ELR (cell line): ENCODE results near the gene DIO1.

Experiments
- DNase-seq: peaks from one replicate; pipeline ENCODE4 v3.0.0-alpha.2; 2015; ENCODE audit warnings: low read depth

Gene DIO1

DNA sequence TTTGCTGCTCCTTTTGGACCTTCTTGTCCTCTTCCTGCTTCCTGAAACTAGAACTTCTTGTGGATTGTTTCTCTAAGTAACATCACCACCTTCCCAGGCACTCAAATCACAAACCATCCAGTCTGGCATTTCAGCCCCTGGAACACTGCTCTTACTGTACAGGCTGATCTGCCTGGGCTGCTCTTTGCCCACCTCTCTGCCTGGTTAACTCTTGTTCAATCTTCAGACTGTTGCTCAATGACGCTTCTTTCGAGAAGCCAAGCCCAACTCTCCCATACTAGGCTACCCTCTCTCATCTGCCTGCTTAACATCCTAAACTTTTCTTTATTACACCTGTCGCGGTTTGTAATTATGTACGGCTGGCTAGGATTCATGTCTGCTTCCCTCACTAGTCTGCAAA, 657 bp downstream of the DIO1 start:
- DNase-seq: no peak

DNA sequence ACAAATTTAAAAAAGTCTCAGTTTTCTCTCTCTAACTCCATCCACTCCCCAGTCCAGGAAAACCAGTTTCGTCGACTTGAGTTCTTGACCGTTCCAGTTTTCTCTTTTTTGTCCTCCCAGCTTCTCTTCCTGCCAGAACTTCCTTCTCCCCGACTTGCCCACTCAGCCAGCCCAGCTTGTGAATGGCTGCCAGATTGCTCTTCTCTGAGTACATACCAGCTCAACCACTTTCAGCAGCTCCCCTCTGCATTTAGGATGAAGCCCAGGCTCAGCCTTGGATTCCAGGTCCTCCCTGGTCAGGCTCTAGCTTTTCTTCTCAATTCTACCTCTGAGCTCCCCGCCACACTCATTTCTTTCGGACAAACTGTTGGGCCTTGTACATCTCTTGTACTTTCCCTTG, 1.4 kb downstream of the DIO1 start:
- DNase-seq: no peak

DNA sequence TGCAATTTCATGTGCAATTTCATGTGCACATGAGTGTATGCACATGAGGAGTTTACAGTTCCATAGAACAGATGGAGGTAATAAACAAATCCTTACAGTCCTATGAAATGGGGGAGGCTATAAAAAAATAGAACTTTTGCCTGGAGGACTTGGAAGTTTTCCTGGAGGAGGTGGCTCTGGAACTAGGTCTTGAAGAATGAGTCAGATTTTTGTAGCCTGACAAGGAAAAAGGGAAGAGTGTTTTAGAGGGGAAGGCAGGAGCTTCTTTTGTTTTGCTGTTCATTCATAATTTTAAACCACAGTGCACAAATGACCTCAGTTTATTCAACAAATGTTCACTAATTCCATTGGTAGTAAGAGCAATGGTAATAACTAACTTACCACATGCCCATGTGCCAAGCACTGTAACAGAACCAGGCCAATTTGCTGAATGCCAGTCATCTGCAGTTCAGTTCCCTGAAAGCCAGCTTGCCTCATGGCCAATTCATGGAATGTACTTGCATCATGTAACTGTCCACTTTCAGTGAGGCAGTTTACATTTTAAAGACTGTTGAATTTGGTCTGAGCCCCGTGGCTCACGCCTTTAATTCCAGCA, 2.7 kb downstream of the DIO1 start:
- peak; percentile 73 for DNase-seq

DNA sequence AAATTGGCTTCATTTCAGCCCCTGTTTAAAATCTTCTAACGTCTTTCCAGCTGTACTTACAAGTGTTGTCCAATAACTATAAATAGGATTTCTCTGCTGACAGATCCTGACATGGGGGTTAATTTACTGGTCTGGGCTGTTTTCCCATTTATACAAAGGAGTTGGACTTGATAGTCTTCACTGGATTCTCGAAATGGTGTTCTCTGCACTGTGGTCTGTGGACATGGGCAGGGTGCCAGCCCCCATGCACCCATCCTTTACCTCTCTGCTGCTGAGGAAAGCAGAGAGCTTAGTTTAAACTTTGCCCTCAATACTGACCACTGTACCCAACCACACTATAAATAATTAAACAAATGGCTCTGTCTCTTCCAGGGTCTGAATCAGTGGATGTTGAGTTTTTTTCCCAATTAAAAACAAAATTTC, 5.2 kb downstream of the DIO1 start:
- DNase-seq: no peak

DNA sequence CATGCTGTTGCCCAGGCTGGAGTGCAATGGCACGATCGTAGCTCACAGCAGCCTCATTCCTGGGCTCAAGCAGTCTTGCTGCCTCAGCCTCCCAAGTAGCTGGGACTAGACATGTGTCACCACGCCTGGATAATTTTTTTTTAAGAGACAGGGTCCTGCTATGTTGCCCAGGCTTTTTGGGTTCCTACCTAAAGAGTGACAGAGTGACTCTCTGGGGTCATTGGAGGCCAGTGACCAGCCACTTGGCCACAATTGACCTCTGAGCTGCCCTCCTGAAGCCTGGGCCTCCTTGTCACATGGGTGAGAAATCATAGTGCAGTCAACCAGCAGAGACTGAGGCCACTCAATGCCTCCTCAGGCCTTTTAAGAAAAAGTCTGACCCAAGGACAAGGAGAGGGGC, 5.7 kb downstream of the DIO1 start:
- no peak for DNase-seq

DNA sequence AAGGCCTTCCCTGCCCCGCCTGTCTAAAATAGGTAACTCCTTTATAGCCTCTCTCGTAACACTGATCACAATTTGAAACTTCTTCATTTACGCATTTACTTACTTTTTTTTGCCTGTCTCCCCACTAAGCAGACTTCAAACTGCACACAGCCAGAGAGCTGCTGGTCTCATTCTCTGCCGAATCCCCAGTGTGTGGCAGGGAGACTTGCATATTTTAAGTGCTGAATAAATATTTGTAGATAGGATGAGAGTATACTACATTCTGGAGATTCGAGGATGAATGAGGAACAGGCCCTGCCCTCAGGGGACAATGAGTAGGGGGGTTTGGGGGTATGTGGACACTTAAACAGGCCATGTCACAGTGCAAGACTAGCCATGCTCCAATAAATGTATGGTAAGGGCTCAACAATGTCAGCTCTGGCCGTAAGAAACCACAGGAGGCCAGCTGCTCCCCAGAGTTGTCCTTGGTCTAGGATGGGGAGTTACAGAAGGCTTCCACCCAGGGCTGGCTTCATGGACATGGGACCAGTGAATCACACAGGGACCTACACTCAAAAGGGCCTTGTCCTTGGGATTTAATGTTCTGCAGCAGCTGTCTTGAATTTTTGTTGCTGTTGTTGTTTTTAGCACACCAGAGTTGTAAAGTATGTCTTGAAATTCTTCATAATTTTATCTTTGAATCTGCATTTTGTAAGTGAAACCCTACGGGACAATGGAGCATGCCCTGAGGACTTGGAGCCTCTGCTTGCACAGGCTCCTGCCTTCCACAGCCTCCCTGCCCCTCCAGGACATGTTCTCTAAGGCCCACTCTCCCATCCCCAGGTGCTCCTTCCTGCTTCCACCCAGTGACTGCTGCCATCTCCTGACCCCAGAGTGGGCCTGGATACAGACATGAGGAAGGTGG, 8.5 kb downstream of the DIO1 start:
- no peak for DNase-seq

DNA sequence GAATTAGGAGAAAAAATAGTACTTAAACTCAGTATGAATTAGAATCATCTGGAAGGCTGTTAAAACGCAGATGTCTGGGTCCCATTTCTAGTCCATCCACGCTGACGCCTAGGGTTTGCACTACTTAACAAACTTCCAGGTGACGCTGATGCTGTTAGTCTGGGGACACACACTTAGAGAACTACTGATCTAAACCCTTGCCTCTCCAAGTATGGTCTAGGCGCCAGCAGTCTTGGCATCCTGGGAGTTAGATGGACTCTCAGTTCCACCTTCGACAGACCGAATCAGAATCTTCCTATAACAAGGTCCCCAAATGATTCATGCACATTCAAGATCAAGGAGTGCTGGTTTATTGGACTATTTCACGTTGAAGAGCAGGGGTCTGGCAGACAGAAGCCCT, 11.5 kb downstream of the DIO1 start:
- no peak for DNase-seq

DNA sequence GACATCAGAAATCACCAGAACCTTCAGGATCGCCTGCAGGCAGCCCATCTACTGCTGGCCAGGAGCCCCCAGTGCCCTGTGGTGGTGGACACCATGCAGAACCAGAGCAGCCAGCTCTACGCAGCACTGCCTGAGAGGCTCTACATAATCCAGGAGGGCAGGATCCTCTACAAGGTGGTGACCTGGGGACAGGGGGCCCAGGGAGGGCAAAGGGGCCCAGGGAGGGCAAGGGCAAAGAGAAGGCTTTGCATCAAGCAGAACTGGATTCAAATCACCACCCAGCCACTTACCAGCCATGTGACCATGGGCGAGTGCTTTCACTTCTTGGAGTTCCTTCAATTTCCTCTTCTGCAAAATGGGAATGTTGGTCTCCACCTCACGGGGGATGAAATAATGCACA, 12.1 kb downstream of the DIO1 start:
- no peak for DNase-seq

DNA sequence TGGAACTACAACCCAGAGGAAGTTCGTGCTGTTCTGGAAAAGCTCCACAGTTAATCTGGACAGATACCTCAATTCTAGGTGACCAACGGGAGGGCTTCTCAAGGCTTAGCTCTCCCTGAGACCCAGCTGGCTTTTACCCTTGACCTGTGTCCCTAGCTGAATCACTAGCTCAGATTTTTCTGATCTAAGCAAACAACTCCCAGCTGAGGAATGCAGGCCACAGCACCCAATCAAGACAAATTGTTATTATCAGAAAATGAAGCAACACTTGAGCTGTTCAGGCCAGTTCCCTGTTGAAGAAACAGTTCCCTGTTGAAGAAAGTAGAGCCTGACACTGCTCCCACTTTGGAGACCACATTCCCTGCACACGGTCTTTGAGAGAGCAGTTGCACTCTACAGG, 16.0 kb downstream of the DIO1 start:
- DNase-seq: no peak

DNA sequence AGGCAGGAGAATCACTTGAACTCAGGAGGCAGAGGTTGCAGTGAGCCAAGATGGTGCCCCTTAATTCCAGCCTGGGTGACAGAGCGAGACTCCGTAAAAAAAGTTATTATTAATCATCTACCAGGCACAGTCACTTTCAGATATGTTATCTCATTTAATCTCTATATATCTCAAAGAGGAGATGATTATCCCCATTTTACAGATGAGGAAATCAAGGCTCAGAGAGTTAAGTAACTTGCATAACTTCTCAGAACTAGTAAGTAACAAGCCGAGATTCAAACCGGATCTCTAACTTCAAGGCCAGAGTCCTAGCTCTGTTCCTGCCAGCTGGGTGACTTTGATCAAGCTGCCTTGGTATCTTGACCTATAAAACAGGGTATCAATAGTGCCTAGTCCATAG, 17.5 kb downstream of the DIO1 start:
- DNase-seq: no peak

DNA sequence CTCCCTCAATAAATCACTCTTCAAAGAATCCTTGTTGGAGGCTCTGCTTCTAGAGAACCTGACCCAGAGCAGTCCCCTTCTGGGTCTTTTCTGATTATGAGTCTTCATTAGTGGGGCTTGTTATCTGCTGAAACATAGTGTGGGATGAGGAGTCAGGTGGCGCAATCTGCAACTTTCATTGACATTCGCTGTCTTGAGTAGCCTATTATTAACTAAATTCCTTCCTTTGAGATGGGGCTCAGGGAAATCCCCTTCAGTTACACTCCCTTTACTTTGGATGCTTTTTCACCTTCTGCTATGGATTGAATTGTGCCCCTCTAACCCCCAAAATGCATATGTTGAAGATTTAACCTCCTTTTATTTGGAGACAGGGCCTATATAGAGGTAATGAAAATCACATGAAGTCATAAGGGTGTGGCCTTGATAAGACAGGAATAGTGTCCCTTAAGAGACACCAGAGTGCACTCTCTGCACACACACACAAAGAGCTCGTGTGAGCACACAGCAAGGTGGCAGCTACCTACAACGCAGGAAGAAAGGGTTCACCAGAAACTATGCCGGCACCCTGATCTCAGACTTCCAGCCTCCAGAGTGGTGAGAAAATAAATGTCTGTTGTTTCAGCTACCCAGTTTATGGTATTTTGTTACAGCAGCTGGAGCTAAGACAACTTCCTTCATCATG, 19.5 kb downstream of the DIO1 start:
- DNase-seq: no peak

DNA sequence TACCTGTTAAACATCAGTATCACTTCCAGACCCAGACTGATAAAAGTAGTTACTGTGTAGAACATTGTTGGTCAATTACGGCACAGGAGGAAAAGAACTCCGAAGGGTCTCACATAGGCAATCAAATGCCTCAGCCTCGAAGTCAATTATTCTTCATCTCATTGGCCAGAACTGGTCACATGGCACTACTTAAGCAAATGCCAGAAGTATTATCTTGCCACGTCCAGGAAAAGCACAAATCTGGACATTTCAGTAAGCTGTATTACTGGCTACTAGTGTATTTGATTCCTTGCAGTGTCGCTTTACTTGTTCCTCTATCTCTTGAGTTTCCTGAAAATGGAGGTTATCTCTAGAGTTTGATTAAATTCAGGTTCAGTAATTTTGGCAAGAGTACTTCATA, 24.4 kb downstream of the DIO1 start:
- DNase-seq: no peak

DNA sequence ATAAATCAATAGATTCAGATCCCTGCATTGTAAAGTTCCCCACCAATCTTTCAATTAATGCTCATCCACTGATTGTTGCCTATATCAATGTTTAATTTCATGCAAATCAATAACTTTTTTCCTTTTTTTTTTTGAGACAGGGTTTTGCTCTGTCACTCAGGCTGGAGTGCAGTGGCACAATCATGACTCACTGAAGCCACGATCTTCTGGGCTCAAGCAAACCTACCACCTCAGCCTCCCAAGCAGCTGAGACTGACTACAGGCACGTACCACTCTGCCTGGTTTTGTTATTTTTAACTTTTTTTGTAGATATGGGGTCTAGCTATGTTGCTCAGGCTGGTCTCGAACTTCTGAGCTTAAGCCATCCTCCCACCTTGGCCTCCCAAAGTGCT, 25.7 kb downstream of the DIO1 start:
- DNase-seq: peak; percentile 33

DNA sequence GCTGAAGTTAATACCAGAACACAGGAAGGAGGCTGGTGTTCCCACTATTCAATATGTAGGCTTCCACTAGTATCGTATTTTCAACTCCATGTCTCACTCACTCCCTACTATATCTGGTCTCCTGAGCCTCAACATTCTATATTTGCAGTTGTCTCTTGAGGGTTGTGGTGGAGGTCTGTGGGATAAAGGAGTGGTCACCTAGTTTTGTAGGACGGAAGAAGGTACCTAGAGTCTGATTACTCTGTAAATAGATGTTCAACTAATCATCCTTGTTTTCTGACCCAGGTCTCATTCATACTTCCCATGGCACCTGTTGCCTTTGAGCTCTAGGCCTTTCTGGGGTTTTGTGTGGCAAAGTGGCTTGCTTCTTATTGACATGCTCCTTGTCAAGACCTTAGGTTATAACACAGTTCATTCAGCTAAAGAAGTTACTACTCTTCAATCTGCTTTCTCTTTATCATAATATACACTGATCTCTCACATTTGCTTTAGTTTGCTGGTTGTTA, 33.4 kb downstream of the DIO1 start:
- DNase-seq: no peak

DNA sequence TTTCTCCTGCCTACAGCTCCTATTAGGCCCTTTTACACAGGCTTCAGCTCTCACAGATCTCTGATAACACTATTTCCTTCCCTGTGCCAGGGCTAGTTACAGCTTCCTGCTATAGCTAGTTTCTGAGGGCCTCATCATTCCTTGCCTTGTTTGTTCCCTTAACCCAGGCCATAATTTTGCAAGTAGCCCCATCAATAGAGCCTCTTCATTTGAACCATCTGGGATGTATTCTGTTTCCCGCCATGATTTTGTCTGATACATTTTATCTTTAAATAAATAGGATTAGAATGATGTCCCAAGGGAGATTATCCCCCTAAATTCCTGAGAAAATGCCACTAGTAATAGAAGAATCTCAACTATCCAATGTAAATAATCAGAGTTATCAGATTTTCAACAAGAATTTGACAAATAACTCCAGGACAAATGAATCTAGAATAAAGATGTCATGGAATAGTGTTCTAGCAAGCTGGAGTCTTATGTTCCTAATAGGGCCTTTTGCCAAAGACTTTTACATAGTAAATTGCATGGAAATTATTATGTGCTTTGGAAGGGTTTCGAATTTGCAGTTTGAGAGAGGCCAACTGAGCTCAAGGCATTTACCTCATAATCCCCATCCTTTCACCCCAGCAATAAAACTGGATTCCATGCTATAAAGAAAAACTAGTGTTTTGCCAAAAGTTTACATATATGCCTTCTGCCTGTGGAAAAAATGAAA, 35.4 kb downstream of the DIO1 start:
- no peak for DNase-seq

DNA sequence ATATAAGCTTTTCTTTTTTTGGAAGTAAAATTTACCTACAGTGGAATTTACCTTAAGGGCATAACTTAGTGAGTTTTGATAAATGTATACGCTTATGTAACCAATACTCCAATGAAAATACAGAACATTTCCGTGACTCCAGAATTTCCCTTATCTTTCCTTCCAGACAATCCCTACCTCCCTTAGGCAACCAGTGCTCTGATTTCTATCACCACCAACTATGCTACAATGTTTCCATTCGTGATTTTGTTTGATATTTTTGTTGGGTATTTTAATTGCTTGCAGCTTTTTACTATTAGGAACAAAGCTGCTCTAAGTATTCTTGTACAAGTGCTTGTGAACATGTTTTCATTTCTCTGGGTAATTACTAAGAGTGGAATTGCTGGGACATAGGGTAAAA, 36.9 kb downstream of the DIO1 start:
- DNase-seq: no peak

DNA sequence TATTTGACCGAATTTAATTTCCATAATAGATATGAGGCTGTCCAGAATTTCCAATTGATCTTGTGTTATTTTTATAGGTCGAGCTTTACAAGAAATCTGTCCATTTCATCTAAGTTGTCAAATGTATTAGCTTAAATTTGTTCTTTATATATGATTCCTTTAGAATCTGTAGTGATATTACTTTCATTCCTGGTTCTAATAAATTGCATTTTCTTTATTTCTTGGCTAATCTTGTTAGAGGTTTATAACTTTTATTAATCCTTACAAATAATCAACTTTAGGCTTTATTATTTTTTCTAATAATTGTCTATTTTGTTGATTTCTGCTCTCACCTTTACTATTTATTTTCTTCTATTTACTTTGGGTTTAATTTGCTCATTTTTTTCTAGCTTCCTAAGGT, 37.5 kb downstream of the DIO1 start:
- DNase-seq: no peak

DNA sequence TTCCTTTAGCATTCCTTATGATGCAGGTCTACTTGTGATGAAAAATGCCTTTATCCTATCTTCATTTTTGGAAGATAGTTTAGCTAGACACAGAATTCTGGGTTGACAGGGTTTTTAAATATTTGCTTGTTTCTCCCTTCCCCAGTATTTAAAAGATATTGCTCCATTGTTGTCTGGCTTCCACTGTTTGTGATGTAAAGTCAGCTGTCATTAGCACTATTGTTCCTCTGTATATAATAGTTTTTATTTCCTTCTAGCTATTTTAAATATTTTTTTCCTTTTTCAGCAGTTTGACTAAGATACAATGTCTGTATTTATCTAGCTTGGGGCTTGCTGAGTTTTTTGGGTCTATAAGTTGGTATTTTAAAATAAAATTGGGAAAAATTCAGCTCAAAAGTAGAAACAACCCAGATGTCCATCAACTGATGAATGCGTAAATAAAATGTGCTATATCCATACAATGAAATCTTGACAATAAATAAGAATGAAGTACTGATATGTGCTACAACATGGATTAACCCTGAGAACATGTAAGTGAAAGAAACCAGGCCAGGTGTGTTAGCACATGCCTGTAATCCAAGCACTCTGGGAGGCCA, 40.3 kb downstream of the DIO1 start:
- no peak for DNase-seq

DNA sequence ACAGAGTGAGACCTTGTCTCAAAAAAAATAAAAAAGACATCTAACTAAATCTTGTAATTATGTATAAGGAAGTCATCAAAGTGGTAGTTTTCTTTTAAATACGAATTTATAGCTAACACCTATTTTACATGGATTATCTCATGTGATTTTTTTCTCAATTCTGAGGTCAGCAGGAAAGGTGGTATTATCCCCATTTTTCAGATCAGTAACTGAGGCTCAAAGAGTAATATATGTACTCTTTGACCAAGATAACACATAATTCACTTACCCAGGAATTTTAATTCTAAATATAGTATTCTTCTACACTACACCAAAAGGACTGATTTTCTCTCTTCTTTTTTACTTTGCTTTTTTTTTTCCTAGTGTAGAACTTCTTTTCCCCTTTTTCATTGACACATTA, 42.4 kb downstream of the DIO1 start:
- no peak for DNase-seq

DNA sequence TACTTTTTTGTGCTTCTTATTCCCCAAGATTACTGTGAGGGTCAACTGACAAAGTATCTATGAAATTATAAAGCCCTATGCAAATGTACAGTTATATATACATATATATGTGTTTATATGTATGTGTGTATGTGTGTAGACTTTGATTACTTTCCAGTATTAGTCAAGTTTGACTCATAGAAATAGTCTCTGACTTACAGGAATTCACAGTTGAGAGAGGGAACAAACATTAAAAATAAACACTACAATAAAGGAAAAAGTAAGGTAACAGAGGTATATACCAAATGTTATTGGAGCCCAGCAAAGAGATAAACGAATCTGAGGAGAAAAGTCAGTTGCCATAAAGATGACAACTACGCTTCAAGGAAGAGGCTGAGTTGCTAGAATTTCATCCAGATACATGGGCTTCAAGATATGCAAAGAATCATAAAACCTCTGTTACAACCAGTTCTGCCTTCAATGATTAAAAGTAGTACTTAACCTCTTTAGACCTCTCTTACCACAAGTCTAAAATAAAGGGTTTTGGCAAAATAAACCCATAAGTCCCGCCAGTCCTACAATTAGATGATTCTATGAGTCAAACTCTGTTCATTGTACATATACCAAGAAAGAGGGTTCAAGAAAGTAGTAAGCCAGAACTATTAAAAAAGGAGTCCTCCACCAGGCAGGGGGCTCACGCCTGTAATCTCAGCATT, 44.3 kb downstream of the DIO1 start:
- peak; percentile 64 for DNase-seq
